Measurements from ENCODE around the gene CFD. TPM values are rescaled to one million over a fixed set of nuclear protein-coding genes. Genes with fewer than 3 reads are reported as not detected.
A peak's percentile ranks its signal among the peaks of the same experiment; 100 is the strongest.
"Not testable (repeated sequence)": the region's sequence is repeated elsewhere in the genome, so short reads cannot be mapped to it uniquely, and the experiment has no call there.

Gene CFD
- total RNA-seq, 2 experiments from 2014 or later: 4.4 to 5.5 TPM

GRCh38 chr19:852136-853013 lies 7.1 kb upstream of the CFD start, which contains the start of gene ELANE:
Gene ELANE (plus strand): TSS chr19:852303. CDS start chr19:852329, 26 bp downstream.
- no peaks in the 10 kb centered on the region for H3K4me1 Mint-ChIP-seq
- H3K36me3 Mint-ChIP-seq: no peaks in the 10 kb centered on the region
- DNase-seq (no peak), ATAC-seq (ENCODE audit: low read depth) (no peak)
- no peak within 1 kb of the TSS for H3K27ac Mint-ChIP-seq
- no peaks in the 10 kb centered on the region for H3K9me3 Mint-ChIP-seq
- H3K27me3 Mint-ChIP-seq: peaks cover 16% of the 10 kb centered on the region
- POLR2A ChIA-PET: no interaction called here
- H3K4me3 Mint-ChIP-seq: no peak within 1 kb of the TSS

GRCh38 chr19:853014-853585 lies 6.4 kb upstream of the CFD start:
- no peaks in the 10 kb centered on the region for H3K9me3 Mint-ChIP-seq
- DNase-seq (no peak), ATAC-seq (ENCODE audit: low read depth) (no peak)
- H3K4me1 Mint-ChIP-seq: no peaks in the 10 kb centered on the region
- H3K27ac Mint-ChIP-seq: no peak overlapping the region
- no peaks in the 10 kb centered on the region for H3K36me3 Mint-ChIP-seq
- POLR2A ChIA-PET: no interaction called here
- H3K4me3 Mint-ChIP-seq: no peak overlapping the region
- peaks cover 19% of the 10 kb centered on the region for H3K27me3 Mint-ChIP-seq

GRCh38 chr19:853614-854220 lies 5.7 kb upstream of the CFD start:
- H3K4me1 Mint-ChIP-seq, H3K4me3 Mint-ChIP-seq: not testable (repeated sequence)

GRCh38 chr19:854549-854948 lies 4.9 kb upstream of the CFD start:
- H3K27me3 Mint-ChIP-seq: peaks cover 25% of the 10 kb centered on the region
- DNase-seq (no peak), ATAC-seq (ENCODE audit: low read depth) (no peak)
- no peaks in the 10 kb centered on the region for H3K9me3 Mint-ChIP-seq
- no peak overlapping the region for H3K27ac Mint-ChIP-seq
- H3K36me3 Mint-ChIP-seq: no peaks in the 10 kb centered on the region
- no peak overlapping the region for H3K4me3 Mint-ChIP-seq
- POLR2A ChIA-PET: no interaction called here
- no peaks in the 10 kb centered on the region for H3K4me1 Mint-ChIP-seq

More at GRCh38 chr19:853614-854220, 5.7 kb upstream of the CFD start:
- H3K27me3 Mint-ChIP-seq: peaks cover 25% of the 10 kb centered on the region
- H3K36me3 Mint-ChIP-seq; POLR2A ChIA-PET; H3K27ac Mint-ChIP-seq; H3K9me3 Mint-ChIP-seq; ATAC-seq (ENCODE audit: low read depth); DNase-seq: not testable (repeated sequence)

- DNase-seq (no peak), ATAC-seq (ENCODE audit: low read depth) (no peak)
- H3K9me3 Mint-ChIP-seq: no peaks in the 10 kb centered on the region
- no peaks in the 10 kb centered on the region for H3K4me1 Mint-ChIP-seq
- H3K27me3 Mint-ChIP-seq: peaks cover 31% of the 10 kb centered on the region
- POLR2A ChIA-PET: no interaction called here
- no peak overlapping the region for H3K4me3 Mint-ChIP-seq
- H3K36me3 Mint-ChIP-seq: no peaks in the 10 kb centered on the region
- H3K27ac Mint-ChIP-seq: no peak overlapping the region
Observed at GRCh38 chr19:855142-855541, 4.3 kb upstream of the CFD start.

- POLR2A ChIA-PET: no interaction called here
- DNase-seq (no peak), ATAC-seq (ENCODE audit: low read depth) (no peak)
- Mint-ChIP-seq H3K4me1 (no peaks in the 10 kb centered on the region), H3K27me3 (peaks cover 31% of the 10 kb centered on the region), H3K36me3 (no peaks in the 10 kb centered on the region), H3K27ac (no peak overlapping the region), H3K4me3 (no peak overlapping the region), H3K9me3 (no peaks in the 10 kb centered on the region)
Observed at GRCh38 chr19:855566-856120, 3.8 kb upstream of the CFD start.

GRCh38 chr19:858284-858683 lies 1.2 kb upstream of the CFD start:
- Mint-ChIP-seq H3K27me3 (peaks cover 22% of the 10 kb centered on the region), H3K9me3 (no peaks in the 10 kb centered on the region), H3K4me1 (peaks cover 6% of the 10 kb centered on the region), H3K36me3 (no peaks in the 10 kb centered on the region), H3K4me3 (no peak overlapping the region), H3K27ac (no peak overlapping the region)
- DNase-seq (no peak), ATAC-seq (ENCODE audit: low read depth) (no peak)
- POLR2A ChIA-PET: interaction anchor here (0.7 to 1.6 kb wide), 3 partner anchors 50 to 305 kb away, joined by 4 to 5 read pairs (median 4); no protein-coding TSS in a partner anchor

GRCh38 chr19:861141-861755 lies 1.8 kb downstream of the CFD start:
- H3K27ac Mint-ChIP-seq: no peak overlapping the region
- no peak overlapping the region for H3K4me3 Mint-ChIP-seq
- no peaks in the 10 kb centered on the region for H3K36me3 Mint-ChIP-seq
- ATAC-seq (ENCODE audit: low read depth): no peak
- H3K27me3 Mint-ChIP-seq: peaks cover 20% of the 10 kb centered on the region
- H3K9me3 Mint-ChIP-seq: no peaks in the 10 kb centered on the region
- POLR2A ChIA-PET: interaction anchor here (1.0 to 3.0 kb wide), 2 partner anchors 32 to 123 kb away, joined by 3 to 13 read pairs; partner anchors contain the start of genes RNU6-9 and WDR18
- H3K4me1 Mint-ChIP-seq: peaks cover 11% of the 10 kb centered on the region
- no peak for DNase-seq

- DNase-seq: peak; percentile 81
- ATAC-seq (ENCODE audit: low read depth): peak; percentile 23
- Mint-ChIP-seq H3K9me3 (no peaks in the 10 kb centered on the region), H3K27ac (no peak overlapping the region), H3K4me3 (peak overlapping the region; percentile 74), H3K27me3 (peaks cover 20% of the 10 kb centered on the region), H3K36me3 (no peaks in the 10 kb centered on the region), H3K4me1 (peaks cover 11% of the 10 kb centered on the region)
- POLR2A ChIA-PET: interaction anchor here (2.1 to 3.3 kb wide), 4 partner anchors 10 to 122 kb away, joined by 9 to 26 read pairs (median 20); partner anchors contain the start of gene WDR18
Observed at GRCh38 chr19:861756-862580, 2.5 kb downstream of the CFD start.

GRCh38 chr19:862581-863314 lies 3.3 kb downstream of the CFD start:
- H3K36me3 Mint-ChIP-seq: peaks cover 3% of the 10 kb centered on the region
- peak overlapping the region; percentile 72 for H3K27ac Mint-ChIP-seq
- ATAC-seq (ENCODE audit: low read depth): peak; percentile 34
- peak; percentile 86 for DNase-seq
- no peaks in the 10 kb centered on the region for H3K9me3 Mint-ChIP-seq
- POLR2A ChIA-PET: interaction anchor here (0.7 to 3.3 kb wide), 9 partner anchors 9 to 135 kb away, joined by 3 to 26 read pairs (median 6); partner anchors contain the start of genes MED16, R3HDM4, RNU6-9 and WDR18
- H3K4me3 Mint-ChIP-seq: peak overlapping the region; percentile 74
- H3K4me1 Mint-ChIP-seq: peaks cover 11% of the 10 kb centered on the region
- H3K27me3 Mint-ChIP-seq: peaks cover 16% of the 10 kb centered on the region

GRCh38 chr19:863315-863620 lies 3.8 kb downstream of the CFD start:
- H3K36me3 Mint-ChIP-seq: peaks cover 3% of the 10 kb centered on the region
- POLR2A ChIA-PET: interaction anchor here (0.6 to 3.3 kb wide), 12 partner anchors 9 to 224 kb away, joined by 3 to 26 read pairs (median 4); partner anchors contain the start of genes MED16, R3HDM4, RNU6-9 and WDR18
- H3K9me3 Mint-ChIP-seq: no peaks in the 10 kb centered on the region
- H3K27me3 Mint-ChIP-seq: peaks cover 11% of the 10 kb centered on the region
- DNase-seq (no peak), ATAC-seq (ENCODE audit: low read depth) (no peak)
- peak overlapping the region; percentile 74 for H3K4me3 Mint-ChIP-seq
- H3K4me1 Mint-ChIP-seq: peaks cover 11% of the 10 kb centered on the region
- peak overlapping the region; percentile 71 for H3K27ac Mint-ChIP-seq
